Measurements from ENCODE around the gene PNPLA7.

PNPLA7 gene

GRCh38 chr9:137484551-137485315 is 65.5 kb downstream of the PNPLA7 start:
- no peak for TF ChIP-seq ELF4 (IDR thresholded peaks at IDR 0.05)
- TF ChIP-seq CTBP1 (IDR thresholded peaks at IDR 0.05; ENCODE audit: borderline replicate concordance), result no peak
- no peak for TF ChIP-seq BHLHE40 (IDR thresholded peaks at IDR 0.05; ENCODE audit: borderline replicate concordance)
- TF ChIP-seq, protein P1, sequence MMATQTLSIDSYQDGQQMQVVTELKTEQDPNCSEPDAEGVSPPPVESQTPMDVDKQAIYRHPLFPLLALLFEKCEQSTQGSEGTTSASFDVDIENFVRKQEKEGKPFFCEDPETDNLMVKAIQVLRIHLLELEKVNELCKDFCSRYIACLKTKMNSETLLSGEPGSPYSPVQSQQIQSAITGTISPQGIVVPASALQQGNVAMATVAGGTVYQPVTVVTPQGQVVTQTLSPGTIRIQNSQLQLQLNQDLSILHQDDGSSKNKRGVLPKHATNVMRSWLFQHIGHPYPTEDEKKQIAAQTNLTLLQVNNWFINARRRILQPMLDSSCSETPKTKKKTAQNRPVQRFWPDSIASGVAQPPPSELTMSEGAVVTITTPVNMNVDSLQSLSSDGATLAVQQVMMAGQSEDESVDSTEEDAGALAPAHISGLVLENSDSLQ (IDR thresholded peaks at IDR 0.05), result no peak
- no peak for TF ChIP-seq SP1 (IDR thresholded peaks at IDR 0.05)
- TF ChIP-seq LEF1 (IDR thresholded peaks at IDR 0.05; ENCODE audit: borderline replicate concordance), result no peak
- POLR2A ChIA-PET, result no interaction called here
- DNase-seq (ENCODE audit: extremely low spot score), result no peak
- CTCF ChIA-PET, result no interaction called here

GRCh38 chr9:137482094-137482781 is 68.0 kb downstream of the PNPLA7 start:
- ChIA-PET CTCF (interaction anchor here (0.6 kb wide), 1 partner anchor 31 kb away, joined by 4 read pairs; no protein-coding TSS in a partner anchor), POLR2A (interaction anchor here (1.3 to 1.5 kb wide), 2 partner anchors 23 to 26 kb away, joined by 4 to 5 read pairs; partner anchors contain the start of gene NSMF)
- TF ChIP-seq ELF4 (IDR thresholded peaks at IDR 0.05) (no peak), SUZ12 (IDR thresholded peaks at IDR 0.05) (no peak), HDGF (IDR thresholded peaks at IDR 0.05; ENCODE audit: borderline replicate concordance) (no peak), ZNF384 (IDR thresholded peaks at IDR 0.05) (no peak), BHLHE40 (IDR thresholded peaks at IDR 0.05; ENCODE audit: borderline replicate concordance) (no peak), NFRKB (IDR thresholded peaks at IDR 0.05) (no peak), CTBP1 (IDR thresholded peaks at IDR 0.05; ENCODE audit: borderline replicate concordance) (no peak), L3MBTL2 (conservative IDR thresholded peaks at IDR 0.05) (no peak), ARNT (IDR thresholded peaks at IDR 0.05) (no peak), LEF1 (IDR thresholded peaks at IDR 0.05; ENCODE audit: borderline replicate concordance) (no peak), FOXK2 (IDR thresholded peaks at IDR 0.05) (no peak), FOXM1 (IDR thresholded peaks at IDR 0.05; ENCODE audit: borderline replicate concordance) (no peak), TARDBP (IDR thresholded peaks at IDR 0.05) (no peak), SP1 (IDR thresholded peaks at IDR 0.05) (no peak), FOXA1 (IDR thresholded peaks at IDR 0.05) (no peak)
- TF ChIP-seq, protein P1 (IDR thresholded peaks at IDR 0.05), result no peak
- no peak for DNase-seq (ENCODE audit: extremely low spot score)

GRCh38 chr9:137480686-137481683 is 69.2 kb downstream of the PNPLA7 start:
- DNase-seq (ENCODE audit: extremely low spot score), result no peak
- CTCF ChIA-PET, result no interaction called here
- no peak for TF ChIP-seq FOXK2 (IDR thresholded peaks at IDR 0.05)
- TF ChIP-seq, protein P1 (IDR thresholded peaks at IDR 0.05), result no peak
- no peak for TF ChIP-seq LEF1 (IDR thresholded peaks at IDR 0.05; ENCODE audit: borderline replicate concordance)
- TF ChIP-seq SP1 (IDR thresholded peaks at IDR 0.05), result no peak
- no peak for TF ChIP-seq HDGF (IDR thresholded peaks at IDR 0.05; ENCODE audit: borderline replicate concordance)
- TF ChIP-seq FOXM1 (IDR thresholded peaks at IDR 0.05; ENCODE audit: borderline replicate concordance), result no peak
- POLR2A ChIA-PET, result interaction anchor here (1.3 kb wide), 1 partner anchor 22 kb away, joined by 5 read pairs; the partner anchor contains the start of gene NSMF

- ChIA-PET POLR2A (no interaction called here), CTCF (no interaction called here)
- no peak for TF ChIP-seq ELF4 (IDR thresholded peaks at IDR 0.05)
- no peak for TF ChIP-seq LEF1 (IDR thresholded peaks at IDR 0.05; ENCODE audit: borderline replicate concordance)
- TF ChIP-seq L3MBTL2 (conservative IDR thresholded peaks at IDR 0.05), result no peak
- TF ChIP-seq, protein P1 (IDR thresholded peaks at IDR 0.05), result no peak
- no peak for TF ChIP-seq ZNF384 (IDR thresholded peaks at IDR 0.05)
- no peak for TF ChIP-seq BHLHE40 (IDR thresholded peaks at IDR 0.05; ENCODE audit: borderline replicate concordance)
- no peak for TF ChIP-seq FOXM1 (IDR thresholded peaks at IDR 0.05; ENCODE audit: borderline replicate concordance)
- no peak for DNase-seq (ENCODE audit: extremely low spot score)
Observed at GRCh38 chr9:137479892-137480685, 70.1 kb downstream of the PNPLA7 start.

Measured in HEK293T (cell line).